Heart right ventricle (tissue), 16 donors: ENCODE data around the gene PIGW. TPM values are rescaled to one million over a fixed set of nuclear protein-coding genes. Genes with fewer than 3 reads are reported as not detected.

ENCODE experiments used
- ATAC-seq, 8 donors: fragments of 200-7000 bp; cut with Tn5 transposase; one replicate each; pipeline ENCODE4 v1.9.1; 2020; ENCODE audit warnings: mild to moderate bottlenecking in 8 of 8, moderate library complexity in 8 of 8, moderate number of reproducible peaks in 1 of 8
- DNase-seq, 2 donors: peaks; one replicate each; pipeline ENCODE4 v3.0.0-alpha.2; 2020
- H3K27ac ChIP-seq, 10 donors: fragments of 200-600 bp; sonication (generic) in 2 of 10; one replicate each; pipeline versions ENCODE4 v1.5.0 to v1.8.0; 2020 to 2022; ENCODE audit warnings: mild to moderate bottlenecking in 3 of 10
- H3K27me3 ChIP-seq, 7 donors: fragments of 200-600 bp; one replicate each; pipeline ENCODE4 v1.8.0; 2021 to 2022; ENCODE audit warnings: mild to moderate bottlenecking in 2 of 7
- H3K36me3 ChIP-seq, 9 donors: fragments of 200-600 bp; sonication (generic) in 1 of 9; one replicate each; pipeline versions ENCODE4 v1.5.0 to v1.8.0; 2020 to 2022; ENCODE audit warnings: mild to moderate bottlenecking in 2 of 9
- H3K4me1 ChIP-seq, 9 donors: fragments of 200-600 bp; sonication (generic) in 1 of 9; one replicate each; pipeline versions ENCODE4 v1.5.0 to v1.8.0; 2020 to 2022; ENCODE audit warnings: mild to moderate bottlenecking in 4 of 9
- H3K4me3 ChIP-seq, 10 donors: fragments of 200-600 bp; sonication (generic) in 2 of 10; one replicate each; pipeline versions ENCODE4 v1.5.0 to v1.8.0; 2020 to 2022; ENCODE audit warnings: mild to moderate bottlenecking in 7 of 10, moderate library complexity in 2 of 10
- H3K9me3 ChIP-seq, 11 donors: fragments of 200-600 bp in 10 of 11; sonication (generic) in 2 of 11; one replicate each; pipeline versions ENCODE4 v1.5.0 to v1.8.0; 2013 to 2022; ENCODE audit warnings: mild to moderate bottlenecking in 2 of 11, control low read depth in 1 of 11, moderate library complexity in 1 of 11
- WGBS, 2 donors: extraction: QIAGEN DNeasy Blood & Tissue Kit; methylation state at CpG; one replicate each; pipeline ENCODE4 v1.1.7; 2013; ENCODE audit warnings: inconsistent platforms in 1 of 2; 5-methylcytosine and 5-hydroxymethylcytosine counted together
- intact Hi-C, 10 donors: fragments of 100-400 bp; cut with DNase I; formaldehyde crosslinking; loops; one replicate each; pipeline versions ENCODE4 v1.11.1 to v1.14.2; 2022
- polyA plus RNA-seq, 2 donors: library from polyadenylated mRNA; stranded (reverse); fragments of 200-250 nt; gene quantifications; one replicate each; pipeline ENCODE4 v1.2.3, GENCODE V29; 2013
- total RNA-seq, 10 donors: library from RNA; stranded (reverse); fragmentation: NEBNext Ultra II Directional in 3 of 10; extraction: Animal tissue kit (Norgen Biotek cat#: 25700) in 3 of 10; gene quantifications; one replicate each; pipeline versions ENCODE4 v1.2.1 to v1.2.4, GENCODE V29; 2021 to 2023
- TF ChIP-seq, protein P1 (sequence below), 9 donors: fragments of 200-600 bp; sonication (generic) in 2 of 9; IDR thresholded peaks; one replicate each; pipeline versions ENCODE4 v1.5.0 to v1.8.0; 2021 to 2022; ENCODE audit warnings: antibody characterized with exemption in 9 of 9, mild to moderate bottlenecking in 5 of 9, moderate library complexity in 1 of 9
- donor health status: Arrhythmogenic right ventricular cardiomyopathy.
- donor health status: ischemic (EF 13 %, LVEDD 7.1; RV severe dilation, severe dysfunction).
- donor health status: healthy with polysubstance abuse.
- donor health status: DM: no; HTN: yes; CAD: no.
- donor health status: DM: no; HTN: no; CAD: no.
- donor health status: ischemic (EF 25% LVEDD 6.9; RV normal size, moderate dysfunction).
- donor health status: ischemic (EF 25% LVEDD 5.7; RV mildly dilated, moderate dysfunction).
- donor health status: healthy.
- donor health status: DM: yes; HTN: yes; CAD: no.
- donor health status: Ischemic cardiomyopathy.
- donor health status: ischemic (EF 35%, LVEDD 5.7; RV mildly dilated, moderate dysfunction).
- donor health status: nonischemic (EF 11% LVEDD 7.7; RV severe dilation, severe dysfunction).
- donor health status: DM: yes; HTN: yes; CAD: no.
- donor health status: PGD.
- donor health status: ischemic (EF 29% LVEDD 5.4; RV normal size, mild dysfunction).
- donor health status: nonischemic (EF 23%, LVEDD 6.1; RV moderate dilation, normal function).

PIGW gene
- total and polyA plus RNA-seq, 12 donors = 2.5 to 10.2 (median 6.2) TPM

GRCh38 chr17:36486204-36487194 is 48.3 kb upstream of the PIGW start, which contains the start of gene ZNHIT3:
Gene ZNHIT3 (plus strand): TSS chr17:36486681. CDS start chr17:36486700, 19 bp downstream.
- peaks cover 17 to 48% (median 33%) of the 10 kb centered on the region in 9 donors for H3K4me1 ChIP-seq
- intact Hi-C loops = loop anchor here in 3 of 10 donors (2.0 to 10.0 kb wide), 4 partner anchors 48 to 518 kb away; partner anchors contain the start of genes DHRS11 (in 1 of the 3), GGNBP2 (in 1 of the 3), MYO19 (in 1 of the 3) and PIGW (in 1 of the 3)
- 1% methylated on average over 71 to 73 of the region's 73 CpGs for WGBS, 2 donors

GRCh38 chr17:36493956-36494355 is 40.8 kb upstream of the PIGW start:
- Histone ChIP-seq H3K27me3 (no peaks in the 10 kb centered on the region), H3K4me1 (peaks cover 0 to 10% (median 0%) of the 10 kb centered on the region in 9 donors), H3K36me3 (peaks cover 0 to 92% (median 49%) of the 10 kb centered on the region in 9 donors), H3K9me3 (peaks cover 0 to 5% (median 0%) of the 10 kb centered on the region in 11 donors), H3K4me3 (no peak overlapping the region), H3K27ac (no peak overlapping the region)
- ATAC-seq (no peak), DNase-seq (no peak)
- TF ChIP-seq, protein P1, sequence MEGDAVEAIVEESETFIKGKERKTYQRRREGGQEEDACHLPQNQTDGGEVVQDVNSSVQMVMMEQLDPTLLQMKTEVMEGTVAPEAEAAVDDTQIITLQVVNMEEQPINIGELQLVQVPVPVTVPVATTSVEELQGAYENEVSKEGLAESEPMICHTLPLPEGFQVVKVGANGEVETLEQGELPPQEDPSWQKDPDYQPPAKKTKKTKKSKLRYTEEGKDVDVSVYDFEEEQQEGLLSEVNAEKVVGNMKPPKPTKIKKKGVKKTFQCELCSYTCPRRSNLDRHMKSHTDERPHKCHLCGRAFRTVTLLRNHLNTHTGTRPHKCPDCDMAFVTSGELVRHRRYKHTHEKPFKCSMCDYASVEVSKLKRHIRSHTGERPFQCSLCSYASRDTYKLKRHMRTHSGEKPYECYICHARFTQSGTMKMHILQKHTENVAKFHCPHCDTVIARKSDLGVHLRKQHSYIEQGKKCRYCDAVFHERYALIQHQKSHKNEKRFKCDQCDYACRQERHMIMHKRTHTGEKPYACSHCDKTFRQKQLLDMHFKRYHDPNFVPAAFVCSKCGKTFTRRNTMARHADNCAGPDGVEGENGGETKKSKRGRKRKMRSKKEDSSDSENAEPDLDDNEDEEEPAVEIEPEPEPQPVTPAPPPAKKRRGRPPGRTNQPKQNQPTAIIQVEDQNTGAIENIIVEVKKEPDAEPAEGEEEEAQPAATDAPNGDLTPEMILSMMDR (IDR thresholded peaks at IDR 0.05) = no peak
- intact Hi-C loops = no loop called here
- WGBS, 2 donors = 86 to 90% methylated on average over 1 of the region's 1 CpG

More at GRCh38 chr17:36486204-36487194, 48.3 kb upstream of the PIGW start, which contains the start of gene ZNHIT3:
- H3K27ac ChIP-seq = peak within 1 kb of the TSS in 9 of 10 donors; percentile 73 to 89 (median 86)
- peak; percentile 87 to 93 for DNase-seq
- peaks cover 0 to 5% (median 0%) of the 10 kb centered on the region in 11 donors for H3K9me3 ChIP-seq
- peak; percentile 92 to 97 (median 96) for ATAC-seq
- TF ChIP-seq, protein P1 (IDR thresholded peaks at IDR 0.05) = peak in 1 of 9 donors; percentile 7
- peak within 1 kb of the TSS; percentile 77 to 98 (median 89) for H3K4me3 ChIP-seq
- peaks cover 0 to 18% (median 11%) of the 10 kb centered on the region in 7 donors for H3K27me3 ChIP-seq
- peaks cover 0 to 17% (median 0%) of the 10 kb centered on the region in 9 donors for H3K36me3 ChIP-seq

- 82 to 93% methylated on average over 5 of the region's 5 CpGs for WGBS, 2 donors
- intact Hi-C loops = no loop called here
- DNase-seq = no peak
- Histone ChIP-seq H3K27me3 (no peaks in the 10 kb centered on the region), H3K9me3 (peaks cover 0 to 5% (median 0%) of the 10 kb centered on the region in 11 donors), H3K27ac (no peak overlapping the region), H3K36me3 (peaks cover 0 to 96% (median 49%) of the 10 kb centered on the region in 9 donors), H3K4me1 (peaks cover 0 to 14% (median 0%) of the 10 kb centered on the region in 9 donors), H3K4me3 (no peak overlapping the region)
- TF ChIP-seq, protein P1 (IDR thresholded peaks at IDR 0.05) = no peak
- ATAC-seq = no peak
Observed at GRCh38 chr17:36494674-36495073, 40.1 kb upstream of the PIGW start.

GRCh38 chr17:36495076-36495578 is 39.7 kb upstream of the PIGW start:
- Histone ChIP-seq H3K4me1 (peaks cover 0 to 14% (median 0%) of the 10 kb centered on the region in 9 donors), H3K27ac (no peak overlapping the region), H3K36me3 (peaks cover 0 to 96% (median 49%) of the 10 kb centered on the region in 9 donors), H3K9me3 (peaks cover 0 to 3% (median 0%) of the 10 kb centered on the region in 11 donors), H3K27me3 (no peaks in the 10 kb centered on the region), H3K4me3 (no peak overlapping the region)
- intact Hi-C loops = no loop called here
- no peak for ATAC-seq
- TF ChIP-seq, protein P1 (IDR thresholded peaks at IDR 0.05) = no peak
- WGBS, 2 donors = 81 to 82% methylated on average over 3 of the region's 3 CpGs
- DNase-seq = no peak
